SK-N-SH (cell line): Measurements from ENCODE around the gene MEF2B. TPM values are rescaled to one million over a fixed set of nuclear protein-coding genes. Genes with fewer than 3 reads are reported as not detected.

Experiments used
- CTCF ChIA-PET: fragments of 300-600, 350-600 bp; formaldehyde crosslinking; extraction: SDS; loops from one replicate; lab custom pipeline; 2021; lab: Yijun Ruan, JAX
- POLR2A ChIA-PET: fragments of 350-600 bp; sonication (Branson Sonifier 250); formaldehyde crosslinking; extraction: SDS; loops from one replicate; lab custom pipeline; 2020; ENCODE audit warnings: antibody characterized with exemption, inconsistent platforms; lab: Yijun Ruan, JAX
- DNase-seq: peaks from one replicate; pipeline ENCODE4 v3.0.0; 2012
- H2AFZ ChIP-seq: fragments of 200-600 bp; sonication (generic); 2 replicates; pipeline ENCODE4 v1.8.1; 2016; ENCODE audit warnings: antibody characterized with exemption, mild to moderate bottlenecking, low read depth
- H3F3A ChIP-seq: fragments of 200-600 bp; sonication (generic); replicated peaks from 2 replicates; pipeline ENCODE3; 2016; ENCODE audit warnings: antibody characterized with exemption, mild to moderate bottlenecking; ENCODE audit not compliant: insufficient read depth
- H3K27ac ChIP-seq, 2 experiments: fragments of 200-500 bp in 1 of 2; fragments of 200-600 bp in 1 of 2; sonication (Bioruptor generic) in 1 of 2; sonication (generic), shearing (Covaris generic) in 1 of 2; 2 replicates each; pipeline versions ENCODE4 v1.5.1 to v1.6.1; 2014 to 2016; ENCODE audit warnings: low read depth in 2 of 2, inconsistent platforms in 1 of 2, low read length in 1 of 2, mild to moderate bottlenecking in 1 of 2, mixed read lengths in 1 of 2
- H3K27me3 ChIP-seq: fragments of 200-600 bp; sonication (generic), shearing (Covaris generic); 2 replicates; pipeline ENCODE4 v1.6.1; 2016; ENCODE audit warnings: mixed run types; ENCODE audit not compliant: insufficient read depth
- H3K36me3 ChIP-seq, 2 experiments: fragments of 200-500 bp in 1 of 2; fragments of 200-600 bp in 1 of 2; sonication (Bioruptor generic) in 1 of 2; sonication (generic) in 1 of 2; replicated peaks in 1 of 2; 2 replicates each; pipeline versions ENCODE3 to v1.5.1; 2014 to 2016; ENCODE audit warnings: low read length in 1 of 2, mild to moderate bottlenecking in 1 of 2; ENCODE audit not compliant: insufficient read depth in 2 of 2, control insufficient read depth in 1 of 2
- H3K4me1 ChIP-seq, 2 experiments: fragments of 200-500 bp in 1 of 2; fragments of 200-600 bp in 1 of 2; sonication (Bioruptor generic) in 1 of 2; sonication (generic), shearing (Covaris generic) in 1 of 2; 2 replicates each; pipeline versions ENCODE4 v1.5.1 to v1.6.1; 2014 to 2016; ENCODE audit warnings: low read depth in 1 of 2, low read length in 1 of 2, mixed run types in 1 of 2; ENCODE audit not compliant: insufficient read depth in 2 of 2, control insufficient read depth in 1 of 2
- H3K4me2 ChIP-seq: fragments of 200-600 bp; sonication (generic), shearing (Covaris generic); 2 replicates; pipeline ENCODE4 v1.6.1; 2017; ENCODE audit warnings: mixed run types
- H3K4me3 ChIP-seq, 2 experiments: fragments of 200-500 bp in 1 of 2; fragments of 200-600 bp in 1 of 2; sonication (Bioruptor generic) in 1 of 2; sonication (generic), shearing (Covaris generic) in 1 of 2; 2 replicates each; pipeline versions ENCODE4 v1.5.1 to v1.8.1; 2014 to 2016; ENCODE audit warnings: low read depth in 2 of 2, inconsistent platforms in 1 of 2, low read length in 1 of 2, mild to moderate bottlenecking in 1 of 2, mixed read lengths in 1 of 2, moderate library complexity in 1 of 2
- H3K79me2 ChIP-seq: fragments of 200-600 bp; sonication (generic); 2 replicates; pipeline ENCODE4 v1.8.1; 2017; ENCODE audit warnings: mild to moderate bottlenecking; ENCODE audit not compliant: insufficient read depth
- H3K9ac ChIP-seq: fragments of 200-600 bp; sonication (generic); 2 replicates; pipeline ENCODE4 v1.6.1; 2017; ENCODE audit warnings: mixed run types
- H3K9me2 ChIP-seq: fragments of 200-600 bp; sonication (generic); 2 replicates; pipeline ENCODE4 v1.6.1; 2017; ENCODE audit warnings: mixed run types
- H3K9me3 ChIP-seq: fragments of 200-600 bp; sonication (generic); 2 replicates; pipeline ENCODE4 v1.6.1; 2017; ENCODE audit warnings: mixed run types, mild to moderate bottlenecking, moderate library complexity
- H4K20me1 ChIP-seq: fragments of 200-600 bp; sonication (generic); 2 replicates; pipeline ENCODE4 v1.6.1; 2017; ENCODE audit warnings: mild to moderate bottlenecking, mixed run types; ENCODE audit not compliant: insufficient read depth
- EZH2phosphoT487 ChIP-seq: fragments of 200-600 bp; sonication (generic); IDR thresholded peaks from 2 replicates; pipeline ENCODE4 v1.6.1; 2017; ENCODE audit warnings: low read depth, mixed run types, mild to moderate bottlenecking, antibody characterized with exemption, moderate library complexity, borderline replicate concordance
- FOSL2 ChIP-seq: IDR thresholded peaks from 2 replicates; pipeline ENCODE4 v1.4.0; 2012; ENCODE audit warnings: low read depth, mild to moderate bottlenecking, moderate library complexity, borderline replicate concordance
- GABPA ChIP-seq: IDR thresholded peaks from 2 replicates; pipeline ENCODE4 v1.4.0; 2012; ENCODE audit warnings: low read depth, mild to moderate bottlenecking
- GATA2 ChIP-seq: sonication (generic); formaldehyde crosslinking; IDR thresholded peaks from 2 replicates; pipeline ENCODE4 v1.5.0; 2020; ENCODE audit warnings: mild to moderate bottlenecking, missing genetic modification reagents
- IRF3 ChIP-seq: fragments of 150-350 bp; IDR thresholded peaks from 2 replicates; pipeline ENCODE4 v1.6.1; 2016; ENCODE audit warnings: mild to moderate bottlenecking, low read depth, low read length
- JUND ChIP-seq: IDR thresholded peaks from 2 replicates; pipeline ENCODE4 v1.4.0; 2012
- MEF2A ChIP-seq: IDR thresholded peaks from 2 replicates; pipeline ENCODE4 v1.4.0; 2012; ENCODE audit warnings: low read depth, borderline replicate concordance
- NFIC ChIP-seq: IDR thresholded peaks from 2 replicates; pipeline ENCODE4 v1.4.0; 2012; ENCODE audit warnings: borderline replicate concordance
- PBX3 ChIP-seq: IDR thresholded peaks from 2 replicates; pipeline ENCODE4; 2012
- RAD21 ChIP-seq: IDR thresholded peaks from 2 replicates; pipeline ENCODE4 v1.6.1; 2012; ENCODE audit warnings: mild to moderate bottlenecking, low read length
- RCOR1 ChIP-seq: fragments of 150-350 bp; IDR thresholded peaks from 2 replicates; pipeline ENCODE4 v1.6.1; 2017; ENCODE audit warnings: antibody characterized with exemption, low read length
- RXRA ChIP-seq: IDR thresholded peaks from 2 replicates; pipeline ENCODE4 v1.4.0; 2012; ENCODE audit warnings: low read depth, mild to moderate bottlenecking, borderline replicate concordance
- SIN3A ChIP-seq: IDR thresholded peaks from 2 replicates; pipeline ENCODE4 v1.6.1; 2012; ENCODE audit warnings: low read depth, mild to moderate bottlenecking, low read length, moderate library complexity, borderline replicate concordance
- TAF1 ChIP-seq: IDR thresholded peaks from 2 replicates; pipeline ENCODE4 v1.6.1; 2012; ENCODE audit warnings: low read depth, mild to moderate bottlenecking, low read length, moderate library complexity, borderline replicate concordance
- TEAD4 ChIP-seq: IDR thresholded peaks from 2 replicates; pipeline ENCODE4 v1.4.0; 2012; ENCODE audit warnings: mild to moderate bottlenecking, borderline replicate concordance; ENCODE audit not compliant: insufficient read depth
- USF1 ChIP-seq: IDR thresholded peaks from 2 replicates; pipeline ENCODE4 v1.4.0; 2012; ENCODE audit warnings: low read depth, borderline replicate concordance
- YY1 ChIP-seq: IDR thresholded peaks from 2 replicates; pipeline ENCODE4 v1.4.0; 2012; ENCODE audit warnings: low read depth, mild to moderate bottlenecking
- ZBTB33 ChIP-seq: IDR thresholded peaks from 2 replicates; pipeline ENCODE4 v1.4.0; 2012; ENCODE audit warnings: low read depth, borderline replicate concordance
- WGBS: methylation state at CpG from one replicate; pipeline ENCODE4 v1.1.6; 2017; ENCODE audit warnings: low lambda C conversion rate; 5-methylcytosine and 5-hydroxymethylcytosine counted together
- polyA plus RNA-seq, 3 experiments: library from polyadenylated mRNA; depleted of rRNA; stranded (reverse); fragments of >200 nt; gene quantifications; 2 replicates each; pipeline ENCODE4 v1.2.3, GENCODE V29; 2012

The MEF2B gene
- polyA plus RNA-seq, 1 of the 3 experiments (the other 2 are of a cell fraction), result 1.0 TPM

- Histone ChIP-seq H3K36me3 (no peaks in the 10 kb centered on the region), H4K20me1 (no peaks in the 10 kb centered on the region), H3K27ac (no peak overlapping the region), H3K9me3 (no peaks in the 10 kb centered on the region), H3K9ac (no peak overlapping the region), H3K4me3 (no peak overlapping the region), H3K4me1 (no peaks in the 10 kb centered on the region; a peak in 1 of 4 replicates), H3F3A (no peaks in the 10 kb centered on the region), H3K9me2 (no peaks in the 10 kb centered on the region), H2AFZ (no peak overlapping the region), H3K4me2 (no peak overlapping the region), H3K27me3 (no peaks in the 10 kb centered on the region), H3K79me2 (no peaks in the 10 kb centered on the region)
- TF ChIP-seq EZH2phosphoT487, result no peak
- no peak for TF ChIP-seq RCOR1
- no peak for TF ChIP-seq PBX3
- TF ChIP-seq YY1, result no peak
- no peak for TF ChIP-seq GABPA
- TF ChIP-seq USF1, result no peak
- no peak for TF ChIP-seq JUND
- no peak for TF ChIP-seq RXRA
- TF ChIP-seq TEAD4, result no peak
- no peak for TF ChIP-seq MEF2A
- TF ChIP-seq FOSL2, result no peak
- ChIA-PET CTCF (interaction anchor here (1.9 kb wide), 1 partner anchor 73 kb away, joined by 8 read pairs; no protein-coding TSS in a partner anchor), POLR2A (no interaction called here)
- DNase-seq, result peak; percentile 4
- WGBS, result 91% methylated on average over 3 of the region's 8 CpGs
These were observed 68.5 kb downstream of the MEF2B start for GRCh38 chr19:19101540-19101939.

- 81% methylated on average over 17 of the region's 18 CpGs for WGBS
- no peaks in the 10 kb centered on the region for H4K20me1 ChIP-seq
- no peaks in the 10 kb centered on the region for H3K36me3 ChIP-seq
- ChIA-PET POLR2A (no interaction called here), CTCF (interaction anchor here (1.0 kb wide), 1 partner anchor 17 kb away, joined by 3 read pairs; no protein-coding TSS in a partner anchor)
- H3K4me2 ChIP-seq, result no peak overlapping the region
- no peaks in the 10 kb centered on the region for H3K79me2 ChIP-seq
- DNase-seq, result no peak
- no peak overlapping the region for H2AFZ ChIP-seq
- H3K27me3 ChIP-seq, result no peaks in the 10 kb centered on the region
- no peaks in the 10 kb centered on the region for H3K9me3 ChIP-seq
- H3K9ac ChIP-seq, result no peak overlapping the region
- H3K4me1 ChIP-seq, result no peaks in the 10 kb centered on the region
- no peaks in the 10 kb centered on the region for H3K9me2 ChIP-seq
- H3K27ac ChIP-seq, result no peak overlapping the region
- no peak overlapping the region for H3K4me3 ChIP-seq
- no peaks in the 10 kb centered on the region for H3F3A ChIP-seq
- no peak for TF ChIP-seq TAF1
- no peak for TF ChIP-seq IRF3
- TF ChIP-seq YY1, result no peak
- no peak for TF ChIP-seq GATA2
- TF ChIP-seq NFIC, result no peak
- no peak for TF ChIP-seq TEAD4
- TF ChIP-seq SIN3A, result no peak
- no peak for TF ChIP-seq PBX3
- TF ChIP-seq RAD21, result no peak
- TF ChIP-seq ZBTB33, result no peak
These were observed 71.1 kb downstream of the MEF2B start for GRCh38 chr19:19098703-19099632.
